M059J (cell line): ENCODE data around the gene NUBP2. TPM values are rescaled to one million over a fixed set of nuclear protein-coding genes. Genes with fewer than 3 reads are reported as not detected.
A peak's percentile ranks its signal among the peaks of the same experiment; 100 is the strongest.

Experiments
- DNase-seq: peaks from one replicate; pipeline ENCODE4 v3.0.0-alpha.2; 2012; ENCODE audit warnings: low read depth
- total RNA-seq: library from RNA; depleted of rRNA; stranded (reverse); fragments of >200 nt; shearing (Covaris generic); gene quantifications from 2 replicates; pipeline ENCODE4 v1.2.3, GENCODE V29; 2014; rRNA removed

The NUBP2 gene
- total RNA-seq, 1 experiment from 2014 or later, result 86.4 TPM

GRCh38 chr16:1825864-1826690 is 43.3 kb downstream of the NUBP2 start:
- DNase-seq, result peak; percentile 52

GRCh38 chr16:1826691-1827573 is 44.2 kb downstream of the NUBP2 start, which contains the start of the genes FAHD1 and HAGH:
Gene FAHD1, plus strand, starts transcription at chr16:1827206. Its CDS starts 33 bp downstream, at chr16:1827239.
Gene HAGH, minus strand, starts transcription at chr16:1826825. Its CDS starts 38 bp downstream, at chr16:1826787.
- peak; percentile 89 for DNase-seq

GRCh38 chr16:1828645-1829410 is 46.1 kb downstream of the NUBP2 start:
- DNase-seq, result no peak

- no peak for DNase-seq
These were observed 47.5 kb downstream of the NUBP2 start for GRCh38 chr16:1830213-1830612.

GRCh38 chr16:1831186-1832075 is 48.7 kb downstream of the NUBP2 start:
- no peak for DNase-seq

DNA sequence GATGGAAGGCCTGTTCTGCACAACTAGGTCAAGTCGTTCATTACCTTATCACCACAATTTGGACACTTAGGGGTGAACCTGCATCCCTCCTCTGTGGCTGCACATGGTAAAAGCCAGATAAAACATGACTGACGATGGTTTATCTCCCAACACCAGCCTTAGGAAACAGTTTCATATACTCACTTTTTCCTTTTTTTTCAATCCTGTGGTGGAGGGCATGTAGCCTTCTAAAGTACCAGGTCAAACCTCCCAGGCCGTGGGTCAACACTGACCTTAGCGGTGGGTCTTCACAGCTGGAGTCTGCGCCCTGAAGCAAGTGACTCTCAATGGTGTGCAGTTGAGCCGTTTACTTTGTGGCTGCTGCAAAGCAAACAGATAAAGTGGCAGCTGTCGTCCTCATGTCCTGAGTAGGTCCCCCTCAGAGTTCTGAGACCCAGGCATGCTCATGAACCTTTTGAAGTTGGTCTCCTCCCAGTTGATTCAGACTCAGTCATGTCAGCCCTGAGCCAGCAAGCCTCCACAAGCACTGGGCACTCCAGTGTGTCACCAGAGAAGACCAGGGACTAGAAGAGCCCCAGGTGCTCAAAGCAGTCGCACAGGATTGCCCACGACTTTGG is 50.2 kb downstream of the NUBP2 start:
- DNase-seq, result no peak

DNA sequence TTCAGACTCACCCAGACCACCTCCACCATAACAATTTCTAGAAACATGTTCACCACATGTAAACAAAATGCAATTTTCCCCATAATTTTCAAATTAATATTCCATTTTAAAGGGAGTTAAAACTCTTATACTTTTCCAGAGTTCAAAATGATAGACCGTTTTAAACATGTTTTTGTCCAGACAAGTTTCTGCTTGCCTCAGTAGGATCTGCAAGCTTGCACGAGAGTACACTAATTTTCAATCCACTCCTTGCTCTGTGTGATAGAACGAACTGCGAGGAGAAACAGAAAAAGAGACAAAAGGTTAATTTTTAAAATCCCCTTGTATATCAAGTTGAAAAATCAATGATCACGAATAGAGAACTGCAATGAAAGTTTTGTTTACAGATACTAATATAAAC is 51.3 kb downstream of the NUBP2 start:
- no peak for DNase-seq

Other genes with a start within 250 kb of the NUBP2 start
- not detected in 2 replicates for gene TMEM204, start 249.3 kb upstream of the NUBP2 start, total RNA-seq
- 11.2 and 11.7 TPM in 2 replicates for gene IFT140, start 170.9 kb upstream of the NUBP2 start, total RNA-seq
- gene CRAMP1, start 170.6 kb upstream of the NUBP2 start, total RNA-seq, result 4.9 and 5.9 TPM in 2 replicates
- 126 and 168 TPM in 2 replicates for gene JPT2, start 104.7 kb upstream of the NUBP2 start, total RNA-seq
- 7.1 and 9.4 TPM in 2 replicates for gene MAPK8IP3, start 76.8 kb upstream of the NUBP2 start, total RNA-seq
- gene NME3, start 11.4 kb upstream of the NUBP2 start, total RNA-seq, result not detected in 2 replicates
- gene EME2, start 10.2 kb upstream of the NUBP2 start, total RNA-seq, result 0.76 and 2.2 TPM in 2 replicates
- gene MRPS34, start 9.8 kb upstream of the NUBP2 start, total RNA-seq, result 115 and 133 TPM in 2 replicates
- 25.9 and 29.8 TPM in 2 replicates for gene SPSB3, start 389 bp upstream of the NUBP2 start, total RNA-seq
- gene IGFALS, start 10.7 kb downstream of the NUBP2 start, total RNA-seq, result 0.07 TPM in 1 of 2 replicates, not detected in the other
- 75.7 and 92.6 TPM in 2 replicates for gene HAGH, start 43.9 kb downstream of the NUBP2 start, total RNA-seq
- gene FAHD1, start 44.2 kb downstream of the NUBP2 start, total RNA-seq, result 53.8 and 64.0 TPM in 2 replicates
- 1.0 and 1.8 TPM in 2 replicates for gene MEIOB, start 89.2 kb downstream of the NUBP2 start, total RNA-seq
- not detected in 2 replicates for gene HS3ST6, start 135.5 kb downstream of the NUBP2 start, total RNA-seq
- 16.2 and 27.8 TPM in 2 replicates for gene MSRB1, start 160.2 kb downstream of the NUBP2 start, total RNA-seq
- gene RPL3L, start 171.7 kb downstream of the NUBP2 start, total RNA-seq, result 0.52 TPM in 1 of 2 replicates, not detected in the other
- gene NDUFB10, start 176.6 kb downstream of the NUBP2 start, total RNA-seq, result 287 and 304 TPM in 2 replicates
- 1,628 and 1,651 TPM in 2 replicates for gene RPS2, start 181.9 kb downstream of the NUBP2 start, total RNA-seq
- gene RNF151, start 183.9 kb downstream of the NUBP2 start, total RNA-seq, result not detected in 2 replicates
- gene TBL3, start 189.1 kb downstream of the NUBP2 start, total RNA-seq, result 42.2 and 76.8 TPM in 2 replicates
- gene NOXO1, start 198.5 kb downstream of the NUBP2 start, total RNA-seq, result not detected in 2 replicates
- gene GFER, start 201.2 kb downstream of the NUBP2 start, total RNA-seq, result 11.7 and 21.0 TPM in 2 replicates
- 3.4 and 7.1 TPM in 2 replicates for gene SYNGR3, start 207.0 kb downstream of the NUBP2 start, total RNA-seq
- gene ZNF598, start 226.9 kb downstream of the NUBP2 start, total RNA-seq, result 21.3 and 23.9 TPM in 2 replicates
- 0.12 TPM in 1 of 2 replicates, not detected in the other for gene NPW, start 236.8 kb downstream of the NUBP2 start, total RNA-seq
- gene NHERF2, start 243.9 kb downstream of the NUBP2 start, total RNA-seq, result 143 and 175 TPM in 2 replicates